ENCODE results near the gene FGFR1OP2.
"Not testable (repeated sequence)": the region's sequence is repeated elsewhere in the genome, so short reads cannot be mapped to it uniquely, and the experiment has no call there.

Gene FGFR1OP2

DNA sequence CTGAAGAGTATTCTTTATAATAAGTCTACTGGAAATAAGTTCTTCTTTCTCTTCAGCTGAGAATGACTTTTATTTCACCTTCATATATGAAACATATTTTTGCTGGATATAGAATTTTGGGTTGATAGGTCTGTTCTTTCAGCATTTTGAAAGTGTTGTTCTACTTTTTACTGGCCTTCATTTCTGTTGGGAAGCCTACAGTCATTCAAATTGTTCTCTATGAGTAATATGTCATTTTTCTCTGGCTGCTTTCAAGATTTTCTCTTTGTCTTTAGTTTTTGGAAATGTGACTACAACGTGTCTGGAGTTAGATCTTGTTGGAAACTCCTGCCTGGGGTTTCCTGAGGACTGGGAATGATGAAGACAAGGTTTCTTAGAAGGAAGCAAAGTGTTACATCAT is 10.0 kb downstream of the FGFR1OP2 start:
- DNase-seq, result no peak

DNA sequence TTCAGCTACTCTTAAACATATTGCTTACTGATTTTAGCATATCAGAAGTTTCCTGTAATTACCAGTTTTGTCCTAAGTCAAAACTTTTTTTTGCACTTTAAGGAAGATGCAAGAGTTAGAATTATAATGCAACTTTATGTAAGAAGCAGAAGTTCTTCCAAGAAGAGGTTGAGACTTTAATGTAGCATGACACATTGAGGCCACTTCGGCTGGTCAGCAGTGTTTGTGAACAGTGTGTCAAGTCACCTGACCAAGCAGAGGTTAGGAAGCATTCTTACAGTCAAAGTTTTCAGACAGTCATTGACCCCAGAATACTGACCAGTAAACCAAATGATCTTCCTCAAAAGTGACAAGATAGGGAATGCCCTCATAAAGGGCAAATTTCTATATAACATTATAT is 15.2 kb downstream of the FGFR1OP2 start:
- DNase-seq, result no peak

DNA sequence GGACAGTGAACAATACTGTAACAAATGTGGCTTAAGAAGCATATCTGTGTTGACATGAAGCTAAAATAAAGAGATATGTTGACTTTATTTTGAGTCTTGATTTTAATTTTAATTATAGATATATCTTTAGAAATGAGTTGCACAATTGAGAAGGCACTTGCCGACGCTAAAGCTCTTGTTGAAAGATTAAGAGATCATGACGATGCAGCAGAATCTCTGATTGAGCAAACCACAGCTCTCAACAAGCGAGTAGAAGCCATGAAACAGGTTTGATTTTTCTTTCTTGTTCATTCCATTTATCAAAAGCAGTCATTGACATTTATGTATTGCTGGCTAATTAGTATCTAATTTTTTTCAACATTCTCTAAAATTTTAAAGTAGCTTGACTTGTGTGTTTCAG is 15.8 kb downstream of the FGFR1OP2 start:
- no peak for DNase-seq

DNA sequence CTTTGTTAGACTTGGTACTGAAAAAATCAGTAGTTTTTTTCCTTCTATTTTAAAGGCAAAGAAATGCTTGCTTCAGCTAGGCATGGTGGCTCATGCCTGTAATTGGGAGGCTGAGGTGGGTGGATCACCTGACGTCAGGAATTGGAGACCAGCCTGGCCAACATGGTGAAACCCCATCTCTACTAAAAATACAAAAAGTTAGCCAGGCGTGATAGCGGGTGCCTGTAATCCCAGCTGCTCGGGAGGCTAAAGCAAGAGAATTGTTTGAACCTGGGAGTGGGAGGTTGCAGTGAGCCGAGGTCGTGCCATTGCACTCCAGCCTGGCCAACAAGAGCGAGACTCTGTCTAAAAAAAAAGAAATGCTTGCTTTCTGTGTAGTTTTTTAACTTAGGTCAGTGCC is 23.1 kb downstream of the FGFR1OP2 start:
- DNase-seq, result not testable (repeated sequence)

DNA sequence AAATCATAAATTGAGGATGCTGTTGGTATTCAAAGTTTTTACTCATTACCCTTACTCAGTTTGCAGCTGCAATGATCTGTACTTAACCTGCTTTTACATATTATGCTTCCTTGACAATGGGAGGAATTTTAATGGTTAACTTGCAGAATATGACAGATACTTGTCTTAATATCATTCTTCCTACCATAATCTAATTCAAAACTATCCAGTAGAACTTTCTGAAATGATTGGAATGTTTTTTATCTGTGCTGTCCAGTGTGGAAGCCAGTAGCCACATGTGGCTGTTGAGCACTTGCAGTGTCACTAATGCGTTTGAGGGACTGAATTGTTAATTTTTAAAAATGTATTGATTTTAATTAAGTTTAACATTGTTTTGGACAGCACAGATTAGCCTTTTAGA is 23.5 kb downstream of the FGFR1OP2 start:
- DNase-seq, result no peak

DNA sequence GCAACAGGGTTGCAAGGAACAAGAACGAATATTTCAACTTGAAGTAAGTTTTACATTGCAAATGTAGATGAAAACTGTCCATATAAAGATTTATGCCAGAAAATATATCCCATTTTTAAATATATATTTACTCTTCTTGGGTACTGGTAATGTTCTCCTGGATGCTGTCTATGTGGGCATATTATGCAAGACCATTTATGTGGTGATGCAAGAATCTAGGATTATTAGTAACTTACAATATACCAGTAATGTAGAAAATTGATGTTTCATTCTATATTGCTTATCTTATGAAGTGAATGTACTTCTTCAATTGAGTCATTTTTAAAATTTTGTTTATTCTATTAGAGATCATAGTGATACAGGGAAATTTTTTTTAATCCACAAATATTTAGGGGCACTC is 25.1 kb downstream of the FGFR1OP2 start:
- DNase-seq, result no peak

DNA sequence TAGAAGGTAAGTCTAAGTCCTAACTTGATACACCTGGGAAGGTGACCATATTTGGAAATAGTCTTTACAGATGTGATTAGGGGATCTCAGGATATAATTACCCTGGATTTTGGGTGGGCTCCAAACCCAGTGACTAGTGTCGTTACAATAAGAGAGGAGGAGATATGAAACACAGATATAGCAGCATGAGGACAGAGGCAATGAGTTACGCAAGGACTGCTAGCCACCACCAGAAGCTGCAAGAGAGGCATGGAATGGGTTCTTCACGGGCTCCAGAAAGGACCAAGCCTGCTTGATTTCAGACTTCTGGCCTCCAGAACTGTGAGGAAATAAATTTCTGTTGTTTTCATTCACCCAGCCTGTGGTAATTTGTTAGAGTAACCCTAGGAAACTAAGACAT is 28.6 kb downstream of the FGFR1OP2 start:
- DNase-seq, result no peak

DNA sequence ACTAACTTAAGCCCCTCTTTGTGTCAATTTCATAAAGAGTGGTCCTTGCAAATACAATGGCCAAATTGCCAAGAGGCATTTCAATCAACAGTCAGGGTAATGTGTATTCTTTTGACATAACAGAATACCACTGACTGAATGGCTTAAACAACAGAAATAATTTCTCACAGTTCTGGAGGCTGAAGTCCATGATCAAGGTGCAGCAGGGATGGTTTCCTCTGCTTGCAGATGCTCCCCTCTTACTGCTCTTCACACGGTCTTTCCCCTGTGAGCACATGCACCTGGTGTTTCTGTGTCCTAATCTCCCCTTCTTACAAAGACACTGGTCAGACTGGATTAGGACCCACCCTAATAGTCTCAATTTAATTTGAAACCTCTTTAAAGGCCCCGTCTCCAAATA is 31.9 kb downstream of the FGFR1OP2 start:
- DNase-seq, result no peak

DNA sequence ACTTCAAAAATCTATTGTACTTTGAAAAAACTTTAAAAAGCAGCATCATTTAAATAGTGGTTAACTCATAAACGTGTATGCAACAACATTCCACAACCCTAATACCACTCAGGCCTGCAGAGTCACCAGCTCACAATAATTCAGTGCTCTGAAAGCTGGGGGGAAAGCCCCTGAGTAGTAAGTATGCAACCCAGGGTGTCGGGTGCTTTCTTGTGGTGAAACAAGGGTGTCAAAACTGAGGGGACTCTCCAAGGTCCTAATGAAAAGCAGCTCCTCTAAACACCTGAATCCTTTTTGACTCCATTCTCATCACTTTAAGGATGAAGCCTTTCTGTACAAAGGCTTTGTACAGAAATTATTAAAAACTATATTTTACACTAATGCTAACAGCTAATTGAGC is 33.7 kb downstream of the FGFR1OP2 start:
- no peak for DNase-seq

DNA sequence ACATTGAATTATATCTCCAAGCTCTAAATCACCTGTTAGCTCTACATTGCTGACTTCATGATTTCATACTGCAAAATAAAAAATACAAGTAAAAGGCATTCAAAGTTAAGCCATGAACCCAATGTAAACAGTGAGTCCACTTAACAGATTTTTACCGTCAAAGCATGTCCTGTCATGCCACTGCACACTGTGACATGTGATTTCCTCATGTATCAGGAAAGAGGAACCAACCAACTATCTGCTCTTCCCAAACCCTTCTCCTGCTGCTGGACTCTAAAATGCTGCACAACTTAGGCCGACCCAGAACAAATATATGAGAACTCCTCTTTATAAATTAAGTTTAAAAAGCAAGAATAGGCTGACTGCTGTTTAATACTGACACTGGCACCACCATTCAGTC is 38.4 kb downstream of the FGFR1OP2 start:
- no peak for DNase-seq

DNA sequence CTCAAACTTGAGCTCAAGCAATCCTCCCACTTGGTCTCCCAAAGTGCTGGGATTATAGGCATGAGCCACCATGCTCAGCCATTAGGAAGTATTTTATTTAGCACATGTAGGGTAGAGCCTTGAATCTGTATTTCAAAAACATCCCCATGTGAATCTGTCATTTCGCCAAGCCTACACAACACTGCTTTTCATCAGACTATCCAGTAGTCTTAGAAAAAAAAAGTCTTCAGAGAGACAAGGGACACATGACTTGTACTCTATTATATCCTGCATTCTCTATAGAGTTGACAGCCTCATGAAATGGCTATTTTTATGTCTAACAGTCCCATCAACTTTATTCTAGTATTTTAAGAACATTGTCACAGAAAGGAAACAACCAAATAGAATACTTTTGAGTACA is 40.5 kb downstream of the FGFR1OP2 start:
- DNase-seq, result no peak

DNA sequence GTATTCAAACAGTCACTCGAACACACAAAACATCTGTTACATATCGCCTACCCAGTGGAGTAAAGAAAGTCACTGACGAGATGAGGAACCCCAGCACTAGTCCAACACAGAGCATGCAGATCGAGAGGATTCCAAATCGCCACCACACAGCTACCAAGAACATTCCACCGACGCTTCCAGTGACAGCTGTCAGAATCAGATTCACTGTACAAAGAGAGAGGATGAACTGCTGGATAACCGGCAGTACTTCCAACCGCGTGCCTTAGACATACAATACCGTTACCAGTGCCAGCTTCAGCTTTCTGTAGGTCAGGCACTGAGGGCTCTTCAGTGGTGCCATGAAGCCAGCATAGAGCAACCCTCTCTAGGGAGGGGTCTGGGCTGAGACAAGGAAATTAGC is 41.5 kb downstream of the FGFR1OP2 start:
- no peak for DNase-seq

DNA sequence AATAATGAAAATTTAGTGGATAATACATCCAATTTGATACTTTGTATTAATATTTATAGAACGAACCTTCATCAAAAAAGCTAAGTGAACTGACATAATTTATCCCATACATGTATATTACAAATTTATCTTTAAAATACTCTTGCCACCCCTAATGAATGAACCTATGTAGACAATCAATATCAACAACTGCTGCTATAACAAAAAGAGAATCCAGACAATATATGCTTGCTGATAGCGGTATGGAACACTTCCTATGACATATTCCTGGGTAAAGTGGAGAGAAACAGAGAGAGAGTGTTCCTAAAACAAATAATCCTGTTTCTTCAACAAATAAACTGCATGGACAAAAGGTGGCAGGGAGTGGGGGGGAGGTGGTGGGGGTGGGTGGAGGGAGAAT is 44.6 kb downstream of the FGFR1OP2 start:
- DNase-seq, result no peak

DNA sequence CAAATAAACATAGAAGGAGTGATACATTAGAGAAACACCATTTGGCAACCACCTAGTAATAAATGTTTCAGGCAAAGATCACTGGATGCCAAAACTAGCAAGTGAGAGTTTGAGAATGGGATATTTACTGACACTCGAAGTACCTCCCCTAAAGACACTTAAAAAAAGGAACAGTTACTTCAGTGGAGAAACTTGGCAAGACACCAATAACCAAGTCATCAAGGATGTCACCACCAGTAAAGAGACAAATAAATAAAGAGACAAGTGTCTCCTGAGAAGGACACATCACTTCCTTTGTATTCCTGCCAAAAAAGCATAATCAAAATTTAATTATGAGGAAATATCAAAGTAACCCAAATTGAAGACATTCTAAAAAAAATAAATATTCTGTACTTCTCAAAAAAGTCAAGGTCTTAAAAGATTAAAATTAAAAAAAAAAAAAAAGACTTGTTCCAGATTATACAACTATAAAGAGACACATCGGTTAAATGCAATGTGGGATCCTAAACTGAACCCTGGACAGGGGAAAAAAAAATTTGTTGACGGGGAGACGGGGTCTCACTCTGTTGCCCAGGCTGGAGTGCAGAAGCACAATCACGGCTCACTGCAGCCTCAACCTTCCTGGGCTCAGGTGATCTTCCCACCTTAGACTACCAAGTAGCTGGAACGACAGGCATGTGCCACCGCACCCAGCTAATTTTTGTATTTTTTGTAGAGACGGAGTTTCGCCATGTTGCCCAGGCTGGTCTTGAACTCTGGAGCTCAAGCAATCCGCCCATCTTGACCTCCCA is 49.6 kb downstream of the FGFR1OP2 start:
- DNase-seq, result no peak

DNA sequence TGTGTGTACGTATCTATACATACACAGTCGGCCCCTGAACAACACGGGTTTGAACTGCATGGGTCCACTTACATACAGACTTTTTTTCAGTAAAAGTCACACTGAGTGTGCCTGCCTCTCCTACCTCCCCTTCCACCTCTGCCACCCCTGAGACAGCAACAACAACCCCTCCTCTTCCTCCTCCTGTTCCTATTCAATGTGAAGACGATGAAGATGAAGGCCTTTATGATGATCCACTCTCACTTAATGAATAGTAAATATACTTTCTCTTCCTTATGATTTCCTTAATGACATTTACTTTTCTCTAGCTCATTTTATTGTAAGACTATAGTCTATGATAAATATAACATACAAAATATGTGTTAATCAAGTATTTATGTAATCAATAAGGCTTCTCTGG is 50.4 kb downstream of the FGFR1OP2 start:
- DNase-seq, result no peak

DNA sequence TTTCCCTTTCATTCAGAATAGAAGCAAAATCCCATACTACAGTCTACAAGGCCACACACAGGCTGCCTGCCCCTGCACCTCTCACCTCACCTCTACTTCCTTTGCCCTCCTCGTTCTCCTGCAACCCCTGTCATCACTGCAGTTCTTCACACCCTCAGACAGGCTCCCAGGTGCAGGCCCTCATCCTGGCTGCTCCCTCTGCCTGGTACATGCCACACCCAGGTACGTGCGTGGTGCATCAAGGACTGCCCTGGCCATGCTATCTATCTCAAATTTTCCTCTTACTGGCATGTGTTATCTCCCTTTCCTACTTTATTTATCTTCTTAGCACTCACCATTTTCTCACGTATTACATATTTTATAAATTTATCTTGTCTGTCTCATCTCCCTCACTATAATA is 51.6 kb downstream of the FGFR1OP2 start:
- no peak for DNase-seq

DNA sequence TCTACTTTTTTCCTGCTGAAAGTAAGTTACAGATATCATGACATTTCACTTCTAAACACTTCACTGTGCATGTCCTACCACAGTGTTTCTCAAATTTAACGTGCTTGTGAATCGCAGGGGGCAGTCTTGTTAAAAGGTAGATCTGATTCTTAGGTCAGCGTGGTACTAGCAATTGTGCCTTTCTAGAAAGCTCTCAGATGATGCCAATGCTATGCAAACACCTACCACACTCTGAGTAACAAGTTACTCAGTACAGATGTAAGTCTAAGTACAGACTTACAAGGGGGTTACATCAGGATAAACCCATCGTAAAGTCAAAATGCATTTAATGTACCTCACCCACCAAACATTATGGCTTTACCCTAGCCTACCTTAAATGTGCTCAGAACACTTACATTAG is 53.6 kb downstream of the FGFR1OP2 start:
- DNase-seq, result no peak

DNA sequence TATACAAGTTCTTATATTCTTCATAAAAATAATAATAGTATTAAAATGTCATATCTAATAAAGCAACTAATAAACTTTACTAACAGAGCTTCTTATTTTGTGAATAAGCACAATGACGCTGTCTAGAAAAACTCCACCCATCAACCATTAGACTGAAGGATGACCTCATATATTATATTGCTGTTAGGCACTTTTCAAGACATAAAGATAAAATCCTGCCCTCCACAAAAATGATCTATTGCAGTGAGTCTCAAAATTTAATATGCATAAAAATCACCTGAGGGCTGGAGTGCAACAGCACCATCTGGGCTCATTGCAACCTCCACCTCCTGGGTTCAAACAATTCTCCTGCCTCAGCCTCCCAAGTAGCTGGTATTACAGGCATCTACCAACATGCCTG is 55.8 kb downstream of the FGFR1OP2 start:
- no peak for DNase-seq

DNA sequence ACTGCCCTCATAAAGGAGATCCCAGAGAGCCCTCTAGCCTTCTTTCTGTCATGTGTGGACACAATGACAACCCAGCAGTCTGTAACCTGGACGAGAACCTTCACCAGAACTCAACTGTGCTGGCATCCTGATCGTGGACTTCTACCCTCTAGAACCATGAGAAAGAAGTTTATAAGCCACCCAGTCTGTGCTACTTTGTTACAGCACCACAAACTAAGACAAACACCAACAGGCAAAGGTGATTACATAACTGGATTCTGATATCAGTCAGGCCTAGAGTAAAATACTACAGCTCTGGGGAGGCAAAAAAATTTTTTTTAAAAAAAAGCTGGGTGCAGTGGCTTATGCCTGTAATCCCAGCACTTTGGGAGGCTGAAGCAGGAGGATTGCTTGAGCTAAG is 57.4 kb downstream of the FGFR1OP2 start:
- DNase-seq, result no peak

DNA sequence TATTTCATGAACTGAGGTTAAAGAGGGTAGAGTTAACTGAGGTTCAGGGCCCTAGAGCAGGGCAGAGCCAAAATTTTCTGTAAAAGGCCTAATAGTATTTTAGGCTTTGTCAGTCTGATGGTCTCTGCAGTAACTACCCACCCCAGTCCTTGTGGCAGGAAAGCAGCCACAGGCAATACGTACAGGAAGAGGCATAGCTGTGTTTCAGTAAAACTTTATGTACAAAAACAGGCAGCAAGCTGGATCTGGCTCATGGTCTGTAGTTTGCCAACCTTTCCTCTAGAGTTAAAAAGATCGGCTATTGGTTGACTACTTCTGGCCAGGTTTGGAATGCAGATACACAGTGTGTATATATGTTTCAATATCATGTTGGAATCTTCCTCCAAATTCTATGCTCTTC is 58.7 kb downstream of the FGFR1OP2 start:
- no peak for DNase-seq

DNA sequence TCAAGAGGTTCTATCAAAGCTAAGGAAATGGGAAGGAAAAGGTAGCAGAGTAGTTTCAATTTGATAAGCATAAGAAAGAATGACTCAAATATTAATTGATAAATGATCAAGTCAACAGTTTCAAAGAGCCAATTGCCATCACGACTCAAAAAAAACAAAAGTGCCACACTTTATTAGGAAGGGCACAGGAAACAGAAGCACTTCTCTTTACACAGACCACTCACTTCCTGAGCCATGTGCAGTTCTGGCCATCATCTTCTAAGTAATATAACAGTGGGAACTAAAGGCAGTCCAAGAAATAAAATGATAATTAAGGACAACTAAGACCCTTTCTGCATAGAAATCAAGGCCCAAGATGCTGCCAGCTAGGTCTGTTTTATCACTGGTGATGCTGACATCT is 62.7 kb downstream of the FGFR1OP2 start:
- DNase-seq, result no peak

DNA sequence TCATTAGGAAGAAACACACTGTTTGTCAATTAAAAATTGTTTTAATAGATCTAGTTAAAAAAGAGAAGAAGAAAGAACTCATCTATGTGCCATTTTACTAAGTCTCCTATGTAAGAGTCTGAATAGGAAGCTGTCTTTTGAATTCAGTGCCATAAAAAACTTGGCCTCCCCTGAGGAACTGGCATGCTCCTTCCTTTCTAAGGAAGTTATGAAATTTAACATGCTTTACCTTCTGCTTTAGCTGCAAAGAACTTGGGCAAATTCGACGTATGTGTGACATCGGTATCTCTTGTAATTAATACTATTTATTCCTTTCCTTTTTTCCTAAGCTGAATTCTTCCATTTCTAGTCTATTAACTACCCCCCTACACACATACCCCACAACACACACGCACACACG is 63.4 kb downstream of the FGFR1OP2 start:
- no peak for DNase-seq

DNA sequence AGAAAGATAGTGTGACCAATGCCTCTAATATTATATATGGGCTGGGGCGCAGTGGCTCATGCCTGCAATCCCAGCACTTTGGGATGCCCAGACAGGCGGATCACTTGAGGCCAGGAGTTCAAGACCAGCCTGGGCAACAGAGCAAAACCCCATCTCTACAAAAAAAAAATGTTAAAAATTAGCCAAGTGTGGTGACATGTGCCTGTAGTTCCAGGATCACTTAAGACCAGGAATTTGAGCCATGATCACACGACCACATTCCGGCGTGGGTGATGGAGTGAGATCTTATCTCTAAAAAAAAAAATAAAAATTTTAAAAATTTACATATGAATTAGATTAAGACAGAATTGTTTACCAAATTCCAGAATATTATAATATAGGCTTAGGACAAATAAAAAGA is 63.9 kb downstream of the FGFR1OP2 start:
- DNase-seq, result no peak

DNA sequence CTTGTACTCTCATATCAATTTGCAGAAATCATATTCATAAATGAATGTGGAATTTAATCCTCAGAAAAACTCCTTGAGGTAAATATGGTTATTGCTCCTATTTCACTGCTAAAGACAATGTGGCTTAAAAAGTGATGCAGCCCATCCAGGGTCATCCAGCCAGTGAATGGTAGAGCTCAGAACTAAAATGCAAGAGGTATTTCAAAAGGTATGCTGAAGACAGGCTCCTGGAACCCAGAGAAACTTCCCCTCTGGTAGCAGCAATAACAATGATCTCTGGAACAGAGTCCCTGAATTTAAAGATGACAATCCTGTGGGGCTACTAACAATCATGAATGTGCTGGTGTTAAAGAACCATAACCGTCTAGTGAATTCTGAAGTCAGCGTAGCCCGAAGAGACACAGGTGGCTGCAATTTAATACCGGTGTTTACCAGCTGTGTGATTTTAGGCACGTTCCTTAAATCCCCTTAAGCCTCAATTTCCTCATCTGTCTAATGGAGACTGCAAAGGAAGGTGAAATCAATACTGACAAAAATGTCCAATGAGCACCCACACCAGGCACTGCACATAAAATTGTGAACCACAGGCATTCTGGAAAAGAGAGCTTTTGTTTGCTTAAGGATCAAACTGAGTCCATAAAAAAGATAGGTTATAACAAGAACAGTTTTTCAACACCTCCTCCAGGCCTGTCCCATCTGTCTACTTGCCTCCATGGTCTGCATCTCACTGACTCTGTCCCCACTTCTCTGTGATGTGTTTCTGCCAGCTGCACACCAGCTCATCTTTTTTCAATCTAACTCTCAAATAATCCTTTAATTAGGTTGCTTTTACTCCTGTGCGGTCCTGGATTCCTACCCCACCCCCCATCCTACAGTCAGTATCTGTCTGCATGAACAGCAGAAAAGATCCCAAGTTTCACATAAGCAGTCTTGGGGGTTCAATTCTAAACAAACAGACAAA is 65.4 kb downstream of the FGFR1OP2 start:
- no peak for DNase-seq
